Liver (tissue), 9 donors: Measurements from ENCODE around the gene CD101. TPM values are rescaled to one million over a fixed set of nuclear protein-coding genes. Genes with fewer than 3 reads are reported as not detected.

Source experiments
- DNase-seq: peaks from one replicate; pipeline ENCODE4 v3.0.0-alpha.2; 2017; ENCODE audit warnings: low spot score
- H3K27ac ChIP-seq, 2 donors: one replicate each; pipeline ENCODE4 v1.7.0; 2013; ENCODE audit warnings: inconsistent platforms in 2 of 2, low read length in 2 of 2, control low read depth in 1 of 2, low read depth in 1 of 2, mild to moderate bottlenecking in 1 of 2
- H3K27me3 ChIP-seq, 4 donors: one replicate each; pipeline versions ENCODE4 v1.6.1 to v1.7.0; 2013; ENCODE audit warnings: low read length in 3 of 4, inconsistent platforms in 1 of 4, mild to moderate bottlenecking in 1 of 4, moderate library complexity in 1 of 4; ENCODE audit not compliant: control insufficient read depth in 4 of 4, insufficient read depth in 4 of 4
- H3K36me3 ChIP-seq, 4 donors: one replicate each; pipeline versions ENCODE4 v1.6.1 to v1.7.0; 2013; ENCODE audit warnings: low read length in 3 of 4, mild to moderate bottlenecking in 3 of 4, low read depth in 1 of 4, moderate library complexity in 1 of 4; ENCODE audit not compliant: control insufficient read depth in 4 of 4, insufficient read depth in 3 of 4
- H3K4me1 ChIP-seq, 4 donors: one replicate each; pipeline versions ENCODE4 v1.6.1 to v1.7.0; 2013; ENCODE audit warnings: low read length in 3 of 4, mild to moderate bottlenecking in 3 of 4, moderate library complexity in 1 of 4; ENCODE audit not compliant: control insufficient read depth in 4 of 4, insufficient read depth in 4 of 4
- H3K4me3 ChIP-seq, 3 donors: one replicate each; pipeline versions ENCODE4 v1.6.1 to v1.7.0; 2013; ENCODE audit warnings: low read length in 3 of 3, control low read depth in 1 of 3, low read depth in 1 of 3, mild to moderate bottlenecking in 1 of 3
- H3K9ac ChIP-seq, 2 donors: one replicate each; pipeline ENCODE4 v1.7.0; 2013; ENCODE audit warnings: low read length in 2 of 2, mild to moderate bottlenecking in 2 of 2, moderate library complexity in 2 of 2, control low read depth in 1 of 2, low read depth in 1 of 2
- H3K9me3 ChIP-seq, 4 donors: one replicate each; pipeline versions ENCODE4 v1.6.1 to v1.7.0; 2013; ENCODE audit warnings: low read length in 3 of 4; ENCODE audit not compliant: control insufficient read depth in 4 of 4
- EGR1 ChIP-seq, 2 donors: IDR thresholded peaks; 2 replicates each; pipeline ENCODE4 v1.6.1; 2016 to 2018; ENCODE audit warnings: antibody characterized with exemption in 2 of 2, low read depth in 2 of 2
- FOXA1 ChIP-seq: IDR thresholded peaks from 2 replicates; pipeline ENCODE4 v1.6.1; 2016; ENCODE audit warnings: antibody characterized with exemption
- FOXA2 ChIP-seq: IDR thresholded peaks from 2 replicates; pipeline ENCODE4 v1.6.1; 2016; ENCODE audit warnings: antibody characterized with exemption
- HNF4A ChIP-seq, 2 donors: conservative IDR thresholded peaks; 2 replicates each; pipeline ENCODE4 v1.6.1; 2016; ENCODE audit warnings: antibody characterized with exemption in 2 of 2, mild to moderate bottlenecking in 2 of 2
- HNF4G ChIP-seq: IDR thresholded peaks from 2 replicates; pipeline ENCODE4 v1.6.1; 2016; ENCODE audit warnings: antibody characterized with exemption
- JUND ChIP-seq, 2 donors: IDR thresholded peaks; 2 replicates each; pipeline ENCODE4 v1.6.1; 2016; ENCODE audit warnings: antibody characterized with exemption in 2 of 2
- NR2F2 ChIP-seq: IDR thresholded peaks from 2 replicates; pipeline ENCODE4 v1.6.1; 2016; ENCODE audit warnings: antibody characterized with exemption
- RAD21 ChIP-seq, 2 donors: IDR thresholded peaks; 2 replicates each; pipeline ENCODE4 v1.6.1; 2016; ENCODE audit warnings: antibody characterized with exemption in 2 of 2, mild to moderate bottlenecking in 2 of 2
- RXRA ChIP-seq, 2 donors: IDR thresholded peaks; 2 replicates each; pipeline ENCODE4 v1.6.1; 2017 to 2018; ENCODE audit warnings: antibody characterized with exemption in 2 of 2, mild to moderate bottlenecking in 1 of 2
- TAF1 ChIP-seq: conservative IDR thresholded peaks from 2 replicates; pipeline ENCODE4 v1.6.1; 2016; ENCODE audit warnings: antibody characterized with exemption, mild to moderate bottlenecking
- YY1 ChIP-seq: IDR thresholded peaks from 2 replicates; pipeline ENCODE4 v1.6.1; 2016; ENCODE audit warnings: antibody characterized with exemption, mild to moderate bottlenecking
- ZBTB33 ChIP-seq: IDR thresholded peaks from 2 replicates; pipeline ENCODE4 v1.6.1; 2016; ENCODE audit warnings: antibody characterized with exemption
- WGBS: extraction: QIAGEN DNeasy Blood & Tissue Kit; methylation state at CpG from one replicate; pipeline ENCODE4 v1.1.7; 2013; 5-methylcytosine and 5-hydroxymethylcytosine counted together
- polyA plus RNA-seq, 2 donors: library from polyadenylated mRNA; stranded (reverse) in 1 of 2; unstranded in 1 of 2; fragments of 200-250 nt in 1 of 2; fragments of >200 nt in 1 of 2; fragmentation: Nextera tagmentation in 1 of 2; extraction: Ambion mirVana in 1 of 2; gene quantifications; one replicate each; pipeline versions ENCODE4 v1.2.1 to v1.2.3, GENCODE V29; 2013 to 2015
- total RNA-seq, 2 donors: library from RNA; depleted of rRNA; stranded (reverse); fragments of >200 nt; gene quantifications; one replicate each; pipeline ENCODE4 v1.2.3, GENCODE V29; 2014
- TF ChIP-seq, protein P1 (sequence below): fragments of 150-350 bp; IDR thresholded peaks from 2 replicates; pipeline ENCODE4 v1.5.1; 2017; ENCODE audit warnings: improper control_type of control experiment, low read depth, low read length; ENCODE audit not compliant: missing input control
- TF ChIP-seq, protein P2 (sequence below): IDR thresholded peaks from 2 replicates; pipeline ENCODE4 v1.6.1; 2016; ENCODE audit warnings: antibody characterized with exemption
- TF ChIP-seq, protein P3 (sequence below): IDR thresholded peaks from 2 replicates; pipeline ENCODE4 v1.6.1; 2016; ENCODE audit warnings: antibody characterized with exemption
- TF ChIP-seq, protein P4 (sequence below): IDR thresholded peaks from 2 replicates; pipeline ENCODE4 v1.6.1; 2016; ENCODE audit warnings: antibody characterized with exemption, mild to moderate bottlenecking
- donor health status: healthy.
- donor health status: healthy.
- donor health status: healthy.
- donor health status: healthy.
- donor health status: healthy.

CD101 gene
- total and polyA plus RNA-seq, 4 donors: 0.24 to 2.0 (median 0.65) TPM

DNA sequence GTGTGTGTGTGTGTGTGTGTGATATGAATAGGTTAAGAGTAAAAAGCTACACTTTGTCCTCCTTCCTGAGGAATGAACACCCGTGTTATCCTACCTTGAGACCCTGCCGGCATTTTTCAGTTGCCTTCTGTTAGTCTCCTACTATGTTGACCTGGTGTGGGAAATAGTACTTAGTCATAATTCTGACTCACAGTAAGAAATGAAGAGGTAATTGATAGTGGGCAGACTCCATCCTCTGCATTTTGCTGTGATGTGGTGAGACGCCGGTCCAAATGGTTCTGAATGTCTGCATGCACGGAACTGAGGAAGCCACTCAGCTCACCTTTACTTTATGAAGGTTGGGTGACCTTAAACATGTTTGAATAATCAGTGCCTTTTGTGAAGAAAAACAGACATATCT, 12.6 kb downstream of the CD101 start:
- Histone ChIP-seq H3K27ac (no peak overlapping the region), H3K4me1 (no peaks in the 10 kb centered on the region), H3K4me3 (no peak overlapping the region), H3K9ac (no peak overlapping the region), H3K27me3 (no peaks in the 10 kb centered on the region), H3K36me3 (no peaks in the 10 kb centered on the region), H3K9me3 (no peaks in the 10 kb centered on the region)
- WGBS: 93% methylated on average over 5 of the region's 5 CpGs
- TF ChIP-seq, protein P1, sequence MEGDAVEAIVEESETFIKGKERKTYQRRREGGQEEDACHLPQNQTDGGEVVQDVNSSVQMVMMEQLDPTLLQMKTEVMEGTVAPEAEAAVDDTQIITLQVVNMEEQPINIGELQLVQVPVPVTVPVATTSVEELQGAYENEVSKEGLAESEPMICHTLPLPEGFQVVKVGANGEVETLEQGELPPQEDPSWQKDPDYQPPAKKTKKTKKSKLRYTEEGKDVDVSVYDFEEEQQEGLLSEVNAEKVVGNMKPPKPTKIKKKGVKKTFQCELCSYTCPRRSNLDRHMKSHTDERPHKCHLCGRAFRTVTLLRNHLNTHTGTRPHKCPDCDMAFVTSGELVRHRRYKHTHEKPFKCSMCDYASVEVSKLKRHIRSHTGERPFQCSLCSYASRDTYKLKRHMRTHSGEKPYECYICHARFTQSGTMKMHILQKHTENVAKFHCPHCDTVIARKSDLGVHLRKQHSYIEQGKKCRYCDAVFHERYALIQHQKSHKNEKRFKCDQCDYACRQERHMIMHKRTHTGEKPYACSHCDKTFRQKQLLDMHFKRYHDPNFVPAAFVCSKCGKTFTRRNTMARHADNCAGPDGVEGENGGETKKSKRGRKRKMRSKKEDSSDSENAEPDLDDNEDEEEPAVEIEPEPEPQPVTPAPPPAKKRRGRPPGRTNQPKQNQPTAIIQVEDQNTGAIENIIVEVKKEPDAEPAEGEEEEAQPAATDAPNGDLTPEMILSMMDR: no peak
- TF ChIP-seq, protein P2, sequence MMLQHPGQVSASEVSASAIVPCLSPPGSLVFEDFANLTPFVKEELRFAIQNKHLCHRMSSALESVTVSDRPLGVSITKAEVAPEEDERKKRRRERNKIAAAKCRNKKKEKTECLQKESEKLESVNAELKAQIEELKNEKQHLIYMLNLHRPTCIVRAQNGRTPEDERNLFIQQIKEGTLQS: no peak
- TF ChIP-seq HNF4A (conservative IDR thresholded peaks at IDR 0.05) (no peak), EGR1 (IDR thresholded peaks at IDR 0.05; ENCODE audit: low read depth in 2 of 2) (no peak), NR2F2 (no peak), YY1 (no peak), TAF1 (no peak), FOXA1 (no peak), FOXA2 (no peak), JUND (IDR thresholded peaks at IDR 0.05) (no peak), HNF4G (no peak), RXRA (IDR thresholded peaks at IDR 0.05) (no peak), ZBTB33 (no peak)
- TF ChIP-seq, protein P3, sequence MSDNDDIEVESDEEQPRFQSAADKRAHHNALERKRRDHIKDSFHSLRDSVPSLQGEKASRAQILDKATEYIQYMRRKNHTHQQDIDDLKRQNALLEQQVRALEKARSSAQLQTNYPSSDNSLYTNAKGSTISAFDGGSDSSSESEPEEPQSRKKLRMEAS: no peak
- DNase-seq: no peak

GRCh38 chr1:117015724-117016123, 14.2 kb downstream of the CD101 start:
- 94% methylated on average over 3 of the region's 3 CpGs for WGBS
- H3K27me3 ChIP-seq: no peaks in the 10 kb centered on the region
- no peaks in the 10 kb centered on the region for H3K4me1 ChIP-seq
- H3K4me3 ChIP-seq: no peak overlapping the region
- no peaks in the 10 kb centered on the region for H3K9me3 ChIP-seq
- no peak overlapping the region for H3K27ac ChIP-seq
- H3K9ac ChIP-seq: no peak overlapping the region
- no peaks in the 10 kb centered on the region for H3K36me3 ChIP-seq
- TF ChIP-seq EGR1 (IDR thresholded peaks at IDR 0.05; ENCODE audit: low read depth in 2 of 2): no peak
- no peak for TF ChIP-seq HNF4A (conservative IDR thresholded peaks at IDR 0.05)
- TF ChIP-seq RAD21 (IDR thresholded peaks at IDR 0.05): no peak
- TF ChIP-seq, protein P4, sequence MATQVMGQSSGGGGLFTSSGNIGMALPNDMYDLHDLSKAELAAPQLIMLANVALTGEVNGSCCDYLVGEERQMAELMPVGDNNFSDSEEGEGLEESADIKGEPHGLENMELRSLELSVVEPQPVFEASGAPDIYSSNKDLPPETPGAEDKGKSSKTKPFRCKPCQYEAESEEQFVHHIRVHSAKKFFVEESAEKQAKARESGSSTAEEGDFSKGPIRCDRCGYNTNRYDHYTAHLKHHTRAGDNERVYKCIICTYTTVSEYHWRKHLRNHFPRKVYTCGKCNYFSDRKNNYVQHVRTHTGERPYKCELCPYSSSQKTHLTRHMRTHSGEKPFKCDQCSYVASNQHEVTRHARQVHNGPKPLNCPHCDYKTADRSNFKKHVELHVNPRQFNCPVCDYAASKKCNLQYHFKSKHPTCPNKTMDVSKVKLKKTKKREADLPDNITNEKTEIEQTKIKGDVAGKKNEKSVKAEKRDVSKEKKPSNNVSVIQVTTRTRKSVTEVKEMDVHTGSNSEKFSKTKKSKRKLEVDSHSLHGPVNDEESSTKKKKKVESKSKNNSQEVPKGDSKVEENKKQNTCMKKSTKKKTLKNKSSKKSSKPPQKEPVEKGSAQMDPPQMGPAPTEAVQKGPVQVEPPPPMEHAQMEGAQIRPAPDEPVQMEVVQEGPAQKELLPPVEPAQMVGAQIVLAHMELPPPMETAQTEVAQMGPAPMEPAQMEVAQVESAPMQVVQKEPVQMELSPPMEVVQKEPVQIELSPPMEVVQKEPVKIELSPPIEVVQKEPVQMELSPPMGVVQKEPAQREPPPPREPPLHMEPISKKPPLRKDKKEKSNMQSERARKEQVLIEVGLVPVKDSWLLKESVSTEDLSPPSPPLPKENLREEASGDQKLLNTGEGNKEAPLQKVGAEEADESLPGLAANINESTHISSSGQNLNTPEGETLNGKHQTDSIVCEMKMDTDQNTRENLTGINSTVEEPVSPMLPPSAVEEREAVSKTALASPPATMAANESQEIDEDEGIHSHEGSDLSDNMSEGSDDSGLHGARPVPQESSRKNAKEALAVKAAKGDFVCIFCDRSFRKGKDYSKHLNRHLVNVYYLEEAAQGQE: no peak
- no peak for DNase-seq
